HepG2 (cell line): ENCODE data around the gene LRRC25. TPM values are rescaled to one million over a fixed set of nuclear protein-coding genes. Genes with fewer than 3 reads are reported as not detected.

Experiments
- ATAC-seq: fragments of 200-7000 bp; cut with Tn5 transposase; 3 replicates; pipeline ENCODE4 v1.9.1; 2020; ENCODE audit warnings: mild to moderate bottlenecking, moderate library complexity
- BruUV-seq: library from RNA; stranded (reverse); fragments of 400-500 nt; replicated peaks from 2 replicates; lab custom pipeline; 2021; lab: Mats Ljungman, UMichigan
- CTCF ChIA-PET: fragments of 300-600 bp; formaldehyde crosslinking; extraction: SDS; loops from one replicate; lab custom pipeline; 2021; ENCODE audit warnings: low total read pairs, inconsistent platforms, low intra/inter-chr PET ratio; lab: Yijun Ruan, JAX
- POLR2A ChIA-PET: fragments of 350-600 bp; sonication (Branson Sonifier 250); formaldehyde crosslinking; loops from one replicate; lab custom pipeline; 2020; ENCODE audit warnings: antibody characterized with exemption, inconsistent platforms; lab: Yijun Ruan, JAX
- DNase-seq: peaks from one replicate; pipeline ENCODE4 v3.0.0-alpha.2; 2015; ENCODE audit warnings: low spot score
- FAIRE-seq: peaks from 3 replicates; lab custom pipeline; 2011; peaks lifted over from hg19 to GRCh38; lab: Jason Lieb, UNC
- H2AFZ ChIP-seq: one replicate; pipeline ENCODE4 v1.6.1; 2011; ENCODE audit warnings: low read length, inconsistent platforms
- H3K27ac ChIP-seq: fragments of 300-600 bp; 3 replicates; pipeline ENCODE4 v1.8.0; 2011; ENCODE audit warnings: mixed run types, mild to moderate bottlenecking, mixed read lengths, low read length, inconsistent platforms; ENCODE audit not compliant: insufficient read depth; ENCODE audit errors: extremely low read length
- H3K27me3 ChIP-seq, 2 experiments: fragments of 200-600 bp in 1 of 2; 2 replicates in 1 of 2; 3 replicates in 1 of 2; pipeline versions ENCODE4 v1.6.0 to v1.8.0; 2011; ENCODE audit warnings: low read length in 2 of 2, mild to moderate bottlenecking in 2 of 2, moderate library complexity in 2 of 2, inconsistent platforms in 1 of 2; ENCODE audit not compliant: insufficient read depth in 2 of 2, control insufficient read depth in 1 of 2
- H3K36me3 ChIP-seq, 2 experiments: fragments of 200-600 bp in 1 of 2; replicated peaks in 1 of 2; 2 replicates in 1 of 2; 3 replicates in 1 of 2; pipeline versions ENCODE4 v1.5.1 to v1.8.0; 2011; ENCODE audit warnings: low read length in 2 of 2, inconsistent platforms in 1 of 2; ENCODE audit not compliant: insufficient read depth in 2 of 2, control insufficient read depth in 1 of 2
- H3K4me1 ChIP-seq: 2 replicates; pipeline ENCODE4 v1.5.1; 2012; ENCODE audit warnings: low read length, inconsistent platforms; ENCODE audit not compliant: insufficient read depth
- H3K4me2 ChIP-seq: 2 replicates; pipeline ENCODE4 v1.6.0; 2011; ENCODE audit warnings: low read depth, low read length, inconsistent platforms
- H3K4me3 ChIP-seq, 3 experiments: fragments of 200-600 bp in 1 of 3; sonication (generic), shearing (Covaris generic) in 1 of 3; replicated peaks in 1 of 3; 2 replicates each; pipeline ENCODE4 v1.5.1; 2011 to 2016; ENCODE audit warnings: low read length in 3 of 3, inconsistent platforms in 2 of 3, low read depth in 2 of 3, mild to moderate bottlenecking in 2 of 3, control low read depth in 1 of 3, mixed read lengths in 1 of 3; ENCODE audit not compliant: insufficient read depth in 1 of 3
- H3K79me2 ChIP-seq: one replicate; pipeline ENCODE4 v1.6.1; 2011; ENCODE audit warnings: low read length, inconsistent platforms; ENCODE audit not compliant: insufficient read depth
- H3K9ac ChIP-seq: 2 replicates; pipeline ENCODE4 v1.6.0; 2011; ENCODE audit warnings: mild to moderate bottlenecking, low read depth, low read length, inconsistent platforms; ENCODE audit not compliant: insufficient read depth
- H3K9me3 ChIP-seq: 2 replicates; pipeline ENCODE4 v1.5.1; 2012; ENCODE audit warnings: mild to moderate bottlenecking, low read length
- H4K20me1 ChIP-seq: 2 replicates; pipeline ENCODE4 v1.6.0; 2011; ENCODE audit warnings: inconsistent platforms, mild to moderate bottlenecking, low read length, moderate library complexity; ENCODE audit not compliant: insufficient read depth
- EED ChIP-seq: sonication (generic); formaldehyde crosslinking; IDR thresholded peaks from 2 replicates; pipeline ENCODE4 v1.5.0; 2020; ENCODE audit warnings: mild to moderate bottlenecking, missing genetic modification reagents
- HMG20B ChIP-seq: conservative IDR thresholded peaks from 2 replicates; pipeline ENCODE4 v1.6.1; 2016; ENCODE audit warnings: missing genetic modification reagents, missing compliant biosample characterization
- MIER3 ChIP-seq: IDR thresholded peaks from 2 replicates; pipeline ENCODE4 v1.6.1; 2016; ENCODE audit warnings: missing compliant biosample characterization, borderline replicate concordance
- NR2F2 ChIP-seq: IDR thresholded peaks from 2 replicates; pipeline ENCODE4 v1.6.1; 2012; ENCODE audit warnings: low read depth, inconsistent platforms, borderline replicate concordance
- PRPF4 ChIP-seq: fragments of 200-400 bp; formaldehyde crosslinking; IDR thresholded peaks from 2 replicates; pipeline ENCODE4 v1.6.1; 2016; ENCODE audit warnings: low read length, low read depth; ENCODE audit not compliant: poor library complexity, severe bottlenecking
- TGIF2 ChIP-seq: IDR thresholded peaks from 2 replicates; pipeline ENCODE4 v1.6.1; 2016; ENCODE audit warnings: control low read depth, missing compliant biosample characterization
- ZNF282 ChIP-seq: fragments of 450-650 bp; IDR thresholded peaks from 2 replicates; pipeline ENCODE4 v1.6.1; 2018; ENCODE audit not compliant: partially characterized antibody
- ZNF629 ChIP-seq: sonication (generic); formaldehyde crosslinking; conservative IDR thresholded peaks from 2 replicates; pipeline ENCODE4 v1.5.0; 2020; ENCODE audit warnings: missing genetic modification reagents
- ZNF747 ChIP-seq: sonication (generic); formaldehyde crosslinking; IDR thresholded peaks from 2 replicates; pipeline ENCODE4 v1.8.1; 2023; ENCODE audit warnings: missing genetic modification reagents, mild to moderate bottlenecking, borderline replicate concordance
- ZNF75D ChIP-seq: sonication (generic); formaldehyde crosslinking; IDR thresholded peaks from 2 replicates; pipeline ENCODE4 v1.8.1; 2023; ENCODE audit warnings: missing genetic modification reagents, mild to moderate bottlenecking, borderline replicate concordance
- ZSCAN20 ChIP-seq: sonication (generic); formaldehyde crosslinking; IDR thresholded peaks from 2 replicates; pipeline ENCODE4 v1.4.0; 2020; ENCODE audit warnings: missing genetic modification reagents, mild to moderate bottlenecking, borderline replicate concordance
- ZSCAN21 ChIP-seq: sonication (generic); formaldehyde crosslinking; IDR thresholded peaks from 2 replicates; pipeline ENCODE4 v1.8.0; 2022; ENCODE audit warnings: mild to moderate bottlenecking, missing genetic modification reagents, moderate library complexity, borderline replicate concordance
- WGBS: methylation state at CpG from one replicate; pipeline ENCODE4 v1.1.6; 2017; ENCODE audit warnings: low lambda C conversion rate; 5-methylcytosine and 5-hydroxymethylcytosine counted together
- in situ Hi-C: cut with HindIII; loops from 2 replicates; pipeline ENCODE4 v1.10.0; 2017; ENCODE audit warnings: low pct_unique_long_range_greater_than_20kb; ENCODE audit not compliant: extremely low pct_ligation_motif_present
- intact Hi-C: fragments of 100-400 bp; cut with micrococcal nuclease; formaldehyde crosslinking; loops from one replicate; pipeline ENCODE4 v1.10.0; 2022; ENCODE audit not compliant: unreplicated experiment
- polyA plus RNA-seq, 8 experiments: library from polyadenylated mRNA; depleted of rRNA in 3 of 8; stranded (reverse) in 7 of 8; unstranded in 1 of 8; fragments of >200 nt; fragmentation: Illumina TruSeq in 4 of 8; extraction: Trizol in 4 of 8; gene quantifications; 2 replicates each; pipeline versions ENCODE4 v1.2.1 to v1.2.3, GENCODE V29; 2011 to 2016; ENCODE audit warnings: low read depth in 4 of 8, missing spikeins in 1 of 8, mixed read lengths in 1 of 8; ENCODE audit not compliant: insufficient read depth in 1 of 8
- total RNA-seq, 5 experiments: library from RNA; depleted of rRNA; stranded (reverse); fragments of >200 nt; fragmentation: Illumina TruSeq; extraction: Trizol; gene quantifications; 2 replicates each; pipeline ENCODE4 v1.2.3, GENCODE V29; 2016; ENCODE audit warnings: low read depth in 1 of 5

The LRRC25 gene
- total and polyA plus RNA-seq, 2 of the 13 experiments (the other 11 are each of a cell fraction or from before 2014, with no cell fraction given) = 0.13 to 0.53 TPM

DNA sequence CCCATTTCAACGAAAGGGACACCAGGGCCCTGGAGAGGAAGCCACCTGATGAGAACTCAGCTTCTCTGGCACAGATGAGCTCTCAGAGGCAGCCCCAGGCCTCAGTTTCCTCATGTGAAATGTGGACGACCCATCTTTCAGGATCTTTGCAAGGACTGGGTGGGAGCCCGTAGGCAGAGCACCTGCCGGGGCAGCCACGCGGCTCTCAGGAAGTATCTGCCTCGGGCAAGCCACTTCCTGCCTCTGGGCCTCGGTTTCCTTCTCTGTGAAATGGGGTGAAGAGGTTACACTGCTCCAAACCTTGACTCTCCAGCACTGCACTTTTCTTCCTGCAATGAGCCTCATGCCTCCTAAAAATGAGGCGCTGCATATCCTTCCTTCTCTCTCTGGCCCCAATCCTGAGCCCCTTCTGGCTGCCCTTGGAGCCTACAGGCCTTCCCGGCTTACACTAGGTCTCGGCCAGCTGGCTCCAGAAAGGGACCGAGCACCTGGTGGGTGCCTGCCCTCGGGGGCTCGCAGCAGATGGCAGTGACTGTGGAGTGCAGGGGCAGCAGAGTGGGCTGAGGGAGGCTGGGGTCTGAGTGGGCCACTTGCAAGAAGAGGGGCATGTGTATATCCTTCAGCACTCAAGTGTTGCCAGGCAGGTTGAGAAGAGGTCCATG is 25.2 kb upstream of the LRRC25 start:
- Histone ChIP-seq H3K79me2 (peaks cover 31% of the 10 kb centered on the region), H3K4me3 (no peak overlapping the region), H3K9me3 (no peaks in the 10 kb centered on the region), H3K4me2 (no peak overlapping the region), H3K36me3 (0 out of 5 replicates have a peak, but pooled peaks cover 0 to 3% of the 10 kb centered on the region in 2 experiments), H4K20me1 (peaks cover 8% of the 10 kb centered on the region; the same call in 1 of the 2 replicates), H2AFZ (no peak overlapping the region), H3K4me1 (peaks cover 32% of the 10 kb centered on the region), H3K27me3 (no peaks in the 10 kb centered on the region), H3K9ac (no peak overlapping the region), H3K27ac (no peak overlapping the region)
- BruUV-seq = no TSS peak
- WGBS = 95% methylated on average over 8 of the region's 14 CpGs
- no peak for FAIRE-seq
- DNase-seq = no peak
- CTCF ChIA-PET = no interaction called here
- POLR2A ChIA-PET = no interaction called here
- in situ Hi-C loops (no loop called here), intact Hi-C loops (no loop called here)
- peak; percentile 83 for TF ChIP-seq ZNF629 (CRISPR knock-in tag)
- no peak for TF ChIP-seq ZNF747 (CRISPR knock-in tag)
- no peak for ATAC-seq

DNA sequence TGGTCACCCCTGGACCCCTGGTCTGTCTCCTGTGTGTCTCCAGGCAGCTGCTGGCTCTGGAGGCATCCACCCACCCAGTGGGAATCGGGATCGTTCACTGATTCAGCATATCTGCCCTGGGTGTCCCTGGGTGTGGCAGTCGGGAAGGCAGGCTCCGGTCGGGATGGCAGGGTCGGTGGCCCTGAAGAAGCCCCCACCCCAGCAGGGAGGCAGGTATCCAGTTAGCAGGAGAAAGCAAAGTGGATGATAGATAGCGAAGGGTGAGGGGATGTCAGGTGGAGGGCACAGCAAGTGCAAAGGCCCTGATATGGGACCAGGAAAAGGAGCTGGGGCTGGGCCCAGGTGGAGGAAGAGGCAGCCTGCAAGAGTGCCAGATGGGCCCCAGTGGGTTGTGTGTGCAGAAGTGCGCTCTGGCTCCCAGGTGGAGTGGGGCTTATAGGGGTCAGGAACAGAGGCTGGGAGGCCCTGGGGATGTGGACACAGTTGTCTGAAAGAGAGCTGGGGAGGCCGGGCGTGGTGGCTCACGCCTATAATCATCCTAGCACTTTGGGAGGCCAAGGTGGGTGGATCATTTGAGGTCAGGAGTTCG is 24.0 kb upstream of the LRRC25 start:
- no peak for FAIRE-seq
- no peak for TF ChIP-seq TGIF2 (CRISPR knock-in tag)
- no peak for TF ChIP-seq ZNF282
- TF ChIP-seq NR2F2 = no peak
- no peak for TF ChIP-seq PRPF4
- no peak for TF ChIP-seq ZSCAN20 (CRISPR knock-in tag)
- TF ChIP-seq ZNF75D = no peak
- no peak for TF ChIP-seq HMG20B
- TF ChIP-seq EED (CRISPR knock-in tag) = no peak
- TF ChIP-seq ZSCAN21 (CRISPR knock-in tag) = no peak
- no peak for TF ChIP-seq MIER3 (CRISPR knock-in tag)
- TF ChIP-seq, all 625 proteins: peak for 0
- CTCF ChIA-PET = no interaction called here
- ATAC-seq (no peak), DNase-seq (no peak)
- no peaks in the 10 kb centered on the region for H3K9me3 ChIP-seq
- H3K4me3 ChIP-seq = no peak overlapping the region
- peaks cover 42% of the 10 kb centered on the region for H3K4me1 ChIP-seq
- in situ Hi-C loops = no loop called here
- no peak overlapping the region for H2AFZ ChIP-seq
- H3K36me3 ChIP-seq = 0 out of 5 replicates have a peak, but pooled peaks cover 0 to 3% of the 10 kb centered on the region in 2 experiments
- H3K27me3 ChIP-seq = no peaks in the 10 kb centered on the region
- POLR2A ChIA-PET = interaction anchor here (0.8 to 1.2 kb wide), 2 partner anchors 17 to 103 kb away, joined by 3 to 4 read pairs; partner anchors contain the start of gene ISYNA1
- H3K79me2 ChIP-seq = peaks cover 31% of the 10 kb centered on the region
- no peak overlapping the region for H3K27ac ChIP-seq
- H4K20me1 ChIP-seq = peaks cover 8% of the 10 kb centered on the region; the same call in 1 of the 2 replicates
- H3K4me2 ChIP-seq = peak overlapping the region; percentile 85; the same call in 1 of the 2 replicates
- intact Hi-C loops = no loop called here
- H3K9ac ChIP-seq = no peak overlapping the region
- BruUV-seq = no TSS peak
- WGBS = 88% methylated on average over 12 of the region's 12 CpGs
